Measurements from ENCODE around the gene PCIF1.

The PCIF1 gene

DNA sequence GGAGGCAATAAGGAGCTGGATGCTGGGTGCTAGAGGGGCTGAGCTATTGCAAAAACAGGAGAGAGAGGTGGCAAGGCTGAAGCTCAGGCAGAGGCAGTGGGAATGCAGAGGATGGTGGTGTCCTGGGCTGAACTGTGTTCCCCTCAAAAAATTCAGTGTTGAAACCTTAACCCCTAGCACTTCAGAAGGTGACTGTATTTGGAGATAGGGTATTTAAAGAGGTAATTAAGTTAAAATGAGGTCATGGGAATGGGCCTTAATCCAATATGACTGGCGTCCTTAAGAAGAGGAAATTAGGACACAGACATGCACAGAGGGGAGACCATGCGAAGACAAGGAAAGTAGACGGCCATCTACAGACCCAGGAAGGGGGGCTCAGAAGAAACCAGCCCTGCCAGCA lies 62.7 kb downstream of the PCIF1 start:
- no peak for DNase-seq

Data from stimulated activated naive CD4-positive, alpha-beta T cell (primary cell).